Dedifferentiated amniotic fluid mesenchymal stem cell (primary cell): Measurements from ENCODE around the gene ADAM23.

Experiments used
- DNase-seq: peaks from one replicate; pipeline ENCODE4 v3.0.0-alpha.2; 2016; ENCODE audit errors: extremely low spot score

Gene ADAM23

DNA sequence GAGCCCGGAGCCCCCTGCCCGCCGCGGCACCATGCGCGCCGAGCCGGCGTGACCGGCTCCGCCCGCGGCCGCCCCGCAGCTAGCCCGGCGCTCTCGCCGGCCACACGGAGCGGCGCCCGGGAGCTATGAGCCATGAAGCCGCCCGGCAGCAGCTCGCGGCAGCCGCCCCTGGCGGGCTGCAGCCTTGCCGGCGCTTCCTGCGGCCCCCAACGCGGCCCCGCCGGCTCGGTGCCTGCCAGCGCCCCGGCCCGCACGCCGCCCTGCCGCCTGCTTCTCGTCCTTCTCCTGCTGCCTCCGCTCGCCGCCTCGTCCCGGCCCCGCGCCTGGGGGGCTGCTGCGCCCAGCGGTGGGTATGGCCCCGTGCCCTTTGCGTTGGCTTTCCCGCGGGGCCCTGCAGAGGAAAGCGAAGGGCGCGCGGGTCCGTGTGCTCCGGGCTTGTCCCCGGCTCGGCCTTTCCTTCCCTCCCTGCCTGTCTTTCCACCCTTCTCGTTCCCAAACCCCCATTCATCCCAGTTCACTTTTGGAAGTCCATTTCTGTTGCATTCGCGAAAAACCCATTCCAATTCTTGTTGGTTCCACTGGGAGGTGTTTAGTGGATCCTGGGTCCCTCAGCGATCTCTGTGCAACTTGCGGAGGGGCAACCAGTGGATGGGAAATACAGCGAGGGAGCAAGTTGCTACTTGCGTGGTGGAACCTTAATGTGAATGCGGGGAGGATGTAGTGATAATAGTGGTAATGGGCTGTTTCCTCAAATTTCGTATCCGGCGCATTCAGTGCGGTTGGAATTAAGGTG is 599 bp downstream of the ADAM23 start:
- peak; percentile 24 for DNase-seq

DNA sequence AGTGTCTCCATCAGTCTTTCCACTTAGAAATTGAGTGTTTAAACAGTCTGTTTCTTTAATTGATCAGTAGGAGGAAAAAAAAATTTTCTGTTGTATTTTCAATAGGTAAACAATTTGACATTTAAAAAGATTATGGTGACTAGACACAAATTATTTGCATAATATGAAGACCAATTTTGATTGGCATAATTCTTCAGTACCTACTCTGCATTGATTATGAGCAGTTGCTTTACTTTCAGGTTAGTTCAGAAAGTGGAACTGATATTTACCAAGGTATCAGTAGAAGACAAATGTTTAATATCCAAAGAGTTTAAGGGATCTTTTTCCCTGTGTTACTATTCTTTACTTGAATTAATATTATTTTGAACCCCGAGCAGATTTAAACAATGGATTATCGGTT is 2.6 kb downstream of the ADAM23 start:
- no peak for DNase-seq

DNA sequence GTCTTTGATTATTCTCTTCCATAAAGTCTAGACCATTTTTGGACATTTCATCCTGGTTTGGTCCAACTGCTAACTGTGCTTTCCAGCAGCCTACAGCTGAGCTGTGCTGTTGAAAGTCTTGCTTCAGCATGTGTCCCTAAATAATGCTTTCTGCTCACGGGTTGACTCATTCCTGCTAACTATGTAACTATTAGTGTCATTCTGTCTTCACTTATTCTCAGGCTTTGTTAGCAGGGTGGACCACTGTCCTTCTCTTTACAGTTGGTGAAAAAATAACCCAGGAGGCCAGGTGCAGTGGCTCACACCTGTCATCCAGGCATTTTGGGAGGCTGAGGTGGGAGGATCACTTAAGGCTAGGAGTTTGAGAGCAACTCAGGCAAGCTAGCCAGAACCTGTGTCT is 8.9 kb downstream of the ADAM23 start:
- no peak for DNase-seq

GRCh38 chr2:206452750-206453149 is 9.4 kb downstream of the ADAM23 start:
- DNase-seq, result no peak

- no peak for DNase-seq
These were observed 12.9 kb downstream of the ADAM23 start for GRCh38 chr2:206456078-206456754.

GRCh38 chr2:206457188-206457634 is 13.9 kb downstream of the ADAM23 start:
- no peak for DNase-seq

DNA sequence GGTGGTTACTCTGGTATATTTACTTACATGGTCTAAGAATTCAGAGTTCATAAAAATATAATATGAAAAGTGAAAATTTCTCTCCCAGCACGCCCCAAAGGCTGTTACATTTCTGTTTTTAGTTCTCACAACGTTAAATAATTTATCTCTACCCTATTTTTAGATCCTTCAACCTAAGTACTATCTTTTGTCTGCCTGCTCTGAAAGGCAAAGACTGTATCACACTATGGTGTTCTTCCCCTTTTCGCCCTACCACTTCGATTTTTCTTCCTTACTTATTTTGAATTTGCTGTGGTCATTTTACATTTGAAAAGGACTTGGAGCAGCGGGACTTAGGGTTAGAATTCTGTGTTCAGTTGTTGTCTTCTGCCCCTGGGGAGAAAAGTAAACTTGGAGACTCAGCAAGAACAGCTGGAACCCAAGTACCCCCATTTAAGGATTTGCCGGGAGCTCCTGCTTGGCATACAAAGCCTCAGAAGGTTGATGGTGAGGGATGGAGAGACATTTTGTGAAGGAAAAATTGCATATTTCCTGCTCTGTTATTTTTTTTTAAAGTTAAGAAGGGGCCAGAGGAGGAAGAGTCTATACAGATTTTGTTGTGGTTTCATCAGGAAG is 19.0 kb downstream of the ADAM23 start:
- DNase-seq, result no peak

DNA sequence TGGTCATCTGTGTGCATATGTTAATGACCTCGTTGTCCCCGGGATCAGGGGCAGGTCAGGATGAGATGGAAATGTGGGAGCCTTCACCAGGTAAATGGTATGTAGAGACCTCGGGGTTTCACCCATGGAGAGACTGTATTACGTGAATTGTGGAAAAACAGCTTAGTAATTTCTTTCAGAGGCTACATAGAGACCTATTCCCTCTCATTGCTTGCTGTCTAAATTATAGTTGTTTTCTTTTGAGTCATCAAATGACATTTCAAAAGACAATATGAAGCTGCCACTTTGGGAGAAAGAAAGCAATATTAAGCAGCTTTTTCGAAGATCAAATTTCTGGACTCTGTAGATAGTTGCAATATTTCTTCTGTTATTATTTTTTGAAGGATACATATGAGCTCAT is 20.4 kb downstream of the ADAM23 start:
- DNase-seq, result no peak

- DNase-seq, result no peak
These were observed 21.3 kb downstream of the ADAM23 start for GRCh38 chr2:206464597-206464996.

- DNase-seq, result no peak
These were observed 28.3 kb downstream of the ADAM23 start for GRCh38 chr2:206471524-206472062.

- no peak for DNase-seq
These were observed 28.8 kb downstream of the ADAM23 start for GRCh38 chr2:206472094-206472493.

- DNase-seq, result no peak
These were observed 30.8 kb downstream of the ADAM23 start for GRCh38 chr2:206474099-206474498.

GRCh38 chr2:206477296-206477695 is 34.0 kb downstream of the ADAM23 start:
- DNase-seq, result no peak

GRCh38 chr2:206478340-206478739 is 35.0 kb downstream of the ADAM23 start:
- DNase-seq, result no peak

DNA sequence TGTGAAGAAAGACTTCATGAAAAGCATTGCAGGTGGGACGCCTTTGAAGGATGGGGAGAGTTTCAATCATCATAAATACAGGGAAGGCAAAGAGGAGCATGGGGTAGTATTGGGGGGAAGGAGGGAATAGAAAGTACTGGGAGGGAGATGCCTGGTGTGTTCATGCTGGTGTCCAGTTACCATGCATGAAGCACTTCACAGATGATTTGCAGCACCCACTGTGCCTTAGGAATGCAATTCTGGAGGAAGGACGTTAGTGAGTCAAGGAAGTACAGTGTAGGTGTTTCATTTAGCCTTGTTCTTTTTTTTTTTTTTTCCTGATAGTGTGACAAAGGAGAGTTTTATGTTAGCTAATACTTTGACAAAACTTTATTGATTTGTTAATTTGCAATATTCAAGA is 36.8 kb downstream of the ADAM23 start:
- no peak for DNase-seq

- DNase-seq, result no peak
These were observed 37.3 kb downstream of the ADAM23 start for GRCh38 chr2:206480620-206481019.

GRCh38 chr2:206481056-206481455 is 37.7 kb downstream of the ADAM23 start:
- DNase-seq, result no peak

DNA sequence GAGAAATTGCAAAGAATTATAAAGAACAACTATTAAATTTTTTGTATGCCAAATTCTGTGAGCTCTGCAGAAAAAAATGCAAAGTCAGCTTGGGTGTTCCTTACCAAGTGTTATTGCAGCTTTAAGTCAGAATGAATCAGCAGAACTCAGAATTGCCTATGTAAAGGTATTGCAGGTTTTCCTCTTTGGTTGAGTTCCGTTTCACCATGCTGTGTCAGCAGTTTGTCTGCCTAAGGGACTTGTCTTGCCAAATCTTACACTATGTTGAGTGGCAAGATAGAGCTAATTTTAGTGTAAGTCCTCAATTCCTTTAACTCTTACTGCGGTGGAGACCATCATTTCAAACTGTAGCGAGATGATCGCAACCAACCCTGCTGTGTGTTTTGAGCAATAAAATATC is 38.8 kb downstream of the ADAM23 start:
- DNase-seq, result peak; percentile 33

- DNase-seq, result no peak
These were observed 39.3 kb downstream of the ADAM23 start for GRCh38 chr2:206482633-206483032.

- no peak for DNase-seq
These were observed 44.7 kb downstream of the ADAM23 start for GRCh38 chr2:206488053-206488452.

DNA sequence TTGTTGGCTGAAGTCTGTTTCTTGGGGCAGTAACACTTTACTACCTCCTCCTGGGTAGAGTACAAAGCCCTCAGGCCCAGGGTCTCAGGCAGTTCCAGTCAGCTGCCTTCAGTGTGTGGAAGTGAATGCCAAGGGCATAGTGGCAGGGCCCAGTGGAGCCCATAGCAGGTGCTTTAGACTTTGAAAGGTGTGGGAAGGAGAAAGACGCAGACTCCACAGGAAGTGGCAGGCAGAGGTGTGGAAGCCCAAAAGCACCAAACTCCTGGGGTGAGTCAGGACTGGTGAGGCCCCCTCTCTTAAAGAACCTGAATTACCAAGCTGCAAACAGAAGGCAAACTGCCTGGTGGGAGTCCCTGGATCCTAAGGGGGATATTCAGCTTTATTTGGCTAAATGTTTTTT is 45.3 kb downstream of the ADAM23 start:
- DNase-seq, result no peak

- DNase-seq, result no peak
These were observed 50.7 kb downstream of the ADAM23 start for GRCh38 chr2:206494061-206494460.

DNA sequence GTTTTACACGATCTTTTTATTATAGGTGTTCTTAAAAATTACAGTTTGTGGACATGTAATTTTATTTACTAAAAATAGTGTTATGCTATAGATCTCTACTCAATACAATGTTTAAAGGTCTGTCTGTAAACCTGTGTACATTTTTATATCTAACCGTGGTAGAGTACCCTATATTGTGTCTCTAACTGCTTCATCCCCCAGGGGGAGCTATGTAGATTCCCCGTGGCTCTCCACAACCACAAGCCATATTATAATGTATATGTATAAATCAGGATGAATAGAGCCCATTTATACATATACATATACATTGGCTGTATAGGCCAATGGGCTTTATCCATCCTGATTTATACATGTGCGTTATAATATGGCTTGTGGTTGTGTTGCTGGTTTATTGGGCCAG is 59.4 kb downstream of the ADAM23 start:
- DNase-seq, result no peak
